K562 (cell line): ENCODE results near the gene PPM1N. TPM values are rescaled to one million over a fixed set of nuclear protein-coding genes. Genes with fewer than 3 reads are reported as not detected.
A peak's percentile ranks its signal among the peaks of the same experiment; 100 is the strongest.

Experiments used
- BRCA1 ChIP-seq, 2 experiments: fragments of 450-650 bp in 1 of 2; sonication (generic) in 1 of 2; formaldehyde crosslinking in 1 of 2; IDR thresholded peaks; 2 replicates each; pipeline versions ENCODE4 v1.5.0 to v1.6.1; 2017 to 2020; ENCODE audit warnings: mild to moderate bottlenecking in 1 of 2, missing genetic modification reagents in 1 of 2
- CBX2 ChIP-seq: fragments of 200-600 bp; sonication (generic); IDR thresholded peaks from one replicate; pipeline ENCODE4 v1.6.1; 2012; ENCODE audit warnings: mild to moderate bottlenecking, low read length, inconsistent platforms; ENCODE audit not compliant: insufficient read depth, poor library complexity, severe bottlenecking
- ELF4 ChIP-seq: fragments of 450-650 bp; formaldehyde crosslinking; IDR thresholded peaks from 2 replicates; pipeline ENCODE4 v1.4.0; 2022; ENCODE audit warnings: missing genetic modification characterization
- ETV5 ChIP-seq: sonication (generic); formaldehyde crosslinking; IDR thresholded peaks from 2 replicates; pipeline ENCODE4 v1.4.0; 2020; ENCODE audit warnings: low read depth, mild to moderate bottlenecking, missing genetic modification reagents
- GABPA ChIP-seq: fragments of 200-800 bp; sonication (Bioruptor generic); conservative IDR thresholded peaks from 2 replicates; pipeline ENCODE4 v1.6.1; 2016; ENCODE audit warnings: low read depth, missing genetic modification characterization, missing compliant biosample characterization
- HDAC1 ChIP-seq, 2 experiments: fragments of 450-650 bp; IDR thresholded peaks; 2 replicates each; pipeline ENCODE4 v1.6.1; 2016 to 2017; ENCODE audit warnings: inconsistent platforms in 1 of 2, mild to moderate bottlenecking in 1 of 2, moderate library complexity in 1 of 2
- HDGF ChIP-seq: fragments of 450-650 bp; IDR thresholded peaks from 2 replicates; pipeline ENCODE4 v1.6.1; 2016
- MAFF ChIP-seq: IDR thresholded peaks from 2 replicates; pipeline ENCODE4 v1.6.1; 2012; ENCODE audit warnings: low read length, improper control_type of control experiment
- MYC ChIP-seq, 2 experiments: fragments of 250-450 bp in 1 of 2; sonication (Bioruptor Pico) in 1 of 2; IDR thresholded peaks; 2 replicates each; pipeline versions ENCODE4 v1.5.1 to v1.6.1; 2012 to 2021; ENCODE audit warnings: low read depth in 2 of 2, borderline replicate concordance in 1 of 2, improper control_type of control experiment in 1 of 2, low read length in 1 of 2, mild to moderate bottlenecking in 1 of 2, moderate library complexity in 1 of 2
- NFE2L1 ChIP-seq: fragments of 450-650 bp; IDR thresholded peaks from 2 replicates; pipeline ENCODE4 v1.6.1; 2016; ENCODE audit warnings: missing genetic modification characterization, low read depth, mild to moderate bottlenecking, missing compliant biosample characterization, moderate library complexity, borderline replicate concordance
- NFYB ChIP-seq: IDR thresholded peaks from 2 replicates; pipeline ENCODE4 v1.6.1; 2011; ENCODE audit warnings: mild to moderate bottlenecking, moderate library complexity; ENCODE audit not compliant: insufficient read length; ENCODE audit errors: extremely low read depth
- PHB2 ChIP-seq: fragments of 450-650 bp; IDR thresholded peaks from 2 replicates; pipeline ENCODE4 v1.6.1; 2017; ENCODE audit warnings: low read depth
- POLR2B ChIP-seq: fragments of 450-650 bp; IDR thresholded peaks from 2 replicates; pipeline ENCODE4 v1.6.1; 2018; ENCODE audit warnings: low read depth; ENCODE audit not compliant: partially characterized antibody
- POU5F1 ChIP-seq: fragments of 150-350 bp; IDR thresholded peaks from 2 replicates; pipeline ENCODE4 v1.6.1; 2014; ENCODE audit warnings: borderline replicate concordance, low read length, low read depth, mild to moderate bottlenecking; ENCODE audit not compliant: partially characterized antibody
- PPARD ChIP-seq: fragments of 250-450 bp; sonication (Bioruptor Pico); IDR thresholded peaks from 2 replicates; pipeline ENCODE4 v1.8.0; 2022; ENCODE audit warnings: inconsistent platforms, mild to moderate bottlenecking, moderate library complexity
- PYGO2 ChIP-seq: fragments of 450-650 bp; IDR thresholded peaks from 2 replicates; pipeline ENCODE4 v1.6.1; 2016; ENCODE audit warnings: mild to moderate bottlenecking, missing genetic modification characterization, moderate library complexity, missing compliant biosample characterization
- RBM22 ChIP-seq: fragments of 200-400 bp; formaldehyde crosslinking; IDR thresholded peaks from 2 replicates; pipeline ENCODE4 v1.6.1; 2018; ENCODE audit warnings: low read length, low read depth; ENCODE audit not compliant: poor library complexity, severe bottlenecking
- TCFL5 ChIP-seq: fragments of 250-450 bp; sonication (Bioruptor Pico); conservative IDR thresholded peaks from 2 replicates; pipeline ENCODE4 v1.6.1; 2021; ENCODE audit warnings: mild to moderate bottlenecking, moderate library complexity, matching md5 sums
- TEAD1 ChIP-seq, 2 experiments: fragments of 450-650 bp in 1 of 2; sonication (generic) in 1 of 2; formaldehyde crosslinking; IDR thresholded peaks; 2 replicates each; pipeline versions ENCODE4 v1.4.0 to v1.8.0; 2020 to 2022; ENCODE audit warnings: mild to moderate bottlenecking in 2 of 2, missing genetic modification reagents in 1 of 2
- TOE1 ChIP-seq, 2 experiments: fragments of 450-650 bp in 1 of 2; sonication (generic) in 1 of 2; formaldehyde crosslinking in 1 of 2; IDR thresholded peaks; 2 replicates each; pipeline versions ENCODE4 v1.7.1 to v1.8.0; 2016 to 2022; ENCODE audit warnings: borderline replicate concordance in 2 of 2, mild to moderate bottlenecking in 2 of 2, antibody characterized with exemption in 1 of 2, inconsistent platforms in 1 of 2, low read depth in 1 of 2, missing genetic modification reagents in 1 of 2, moderate library complexity in 1 of 2
- TSC22D4 ChIP-seq: fragments of 450-650 bp; IDR thresholded peaks from 2 replicates; pipeline ENCODE4 v1.6.1; 2016; ENCODE audit warnings: missing genetic modification characterization, missing biosample characterization, control low read depth
- ZNF764 ChIP-seq: fragments of 250-450 bp; sonication (Bioruptor Pico); IDR thresholded peaks from 2 replicates; pipeline ENCODE4 v1.4.0; 2020; ENCODE audit warnings: low read depth, mild to moderate bottlenecking, moderate library complexity
- polyA plus RNA-seq, 8 experiments: library from polyadenylated mRNA; depleted of rRNA in 4 of 8; stranded (reverse) in 5 of 8; unstranded in 3 of 8; fragments of >200 nt; fragmentation: Nextera tagmentation in 2 of 8; fragmentation: Illumina TruSeq in 1 of 8; extraction: Ambion mirVana in 2 of 8; extraction: Trizol in 1 of 8; gene quantifications; 2 replicates each; pipeline versions ENCODE4 v1.2.1 to v1.2.3, GENCODE V29; 2011 to 2014; ENCODE audit warnings: inconsistent platforms in 1 of 8, missing spikeins in 1 of 8
- total RNA-seq, 7 experiments: library from RNA; depleted of rRNA in 6 of 7; stranded (reverse); fragments of >200 nt in 6 of 7; fragmentation: Illumina TruSeq in 2 of 7; extraction: Trizol in 2 of 7; gene quantifications; 2 replicates each; pipeline versions ENCODE4 v1.2.1 to v1.2.3, GENCODE V29; 2011 to 2021; ENCODE audit warnings: low replicate concordance in 1 of 7
- TF ChIP-seq, protein P1 (sequence below), 2 experiments: IDR thresholded peaks; 2 replicates each; pipeline ENCODE4 v1.6.1; 2011; ENCODE audit warnings: borderline replicate concordance in 1 of 2, control low read depth in 1 of 2, low read depth in 1 of 2, low read length in 1 of 2, mild to moderate bottlenecking in 1 of 2, mixed read lengths in 1 of 2, moderate library complexity in 1 of 2; ENCODE audit not compliant: insufficient read depth in 1 of 2, insufficient read length in 1 of 2, poor library complexity in 1 of 2, severe bottlenecking in 1 of 2; ENCODE audit errors: extremely low read depth in 1 of 2
- TF ChIP-seq, protein P2 (sequence below): fragments of 450-650 bp; IDR thresholded peaks from 2 replicates; pipeline ENCODE4 v1.7.0; 2016; ENCODE audit warnings: borderline replicate concordance

PPM1N gene
- total and polyA plus RNA-seq, 9 of the 15 experiments (the other 6 are each of a cell fraction or from before 2014, with no cell fraction given) = 4.5 to 15.6 (median 8.7) TPM

DNA sequence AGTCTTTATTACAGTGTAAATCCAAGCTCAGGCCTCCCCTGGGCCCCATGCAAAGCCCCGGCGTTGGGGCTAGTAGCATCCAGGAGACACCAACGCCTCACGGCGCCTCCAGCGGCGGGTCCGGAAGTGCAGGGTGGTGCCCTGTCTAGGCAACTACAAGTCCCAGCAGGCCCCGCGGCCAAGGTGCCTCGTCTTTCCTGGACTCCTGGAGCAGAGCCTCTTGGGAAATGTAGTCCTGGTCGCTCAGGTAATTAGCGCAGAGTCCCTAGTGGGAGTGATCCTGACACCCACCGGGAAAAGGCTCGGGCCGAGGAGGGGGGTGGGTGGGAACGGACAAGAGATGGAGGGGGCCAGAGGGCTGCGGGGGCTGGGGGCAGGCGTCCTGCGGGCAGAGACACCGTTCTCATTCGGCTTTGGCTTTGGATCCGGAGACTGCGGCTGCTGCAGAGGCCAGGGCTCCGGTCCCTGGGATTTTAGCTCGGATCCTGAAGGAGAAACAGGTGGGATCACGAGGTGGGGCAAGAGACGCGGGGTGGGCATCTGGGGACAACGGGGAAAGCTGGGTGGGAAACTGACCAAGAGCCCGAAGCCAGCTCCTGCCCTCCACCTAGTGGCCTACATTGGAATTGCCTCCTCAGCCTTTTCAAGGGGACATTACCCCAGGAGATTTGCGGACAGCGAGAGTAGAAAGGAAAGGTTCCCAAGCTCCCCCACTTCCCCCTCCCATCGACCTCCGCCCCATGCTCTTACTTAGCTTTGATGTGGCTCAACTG lies 12.8 kb upstream of the PPM1N start (continued):
- TF ChIP-seq, protein P1, sequence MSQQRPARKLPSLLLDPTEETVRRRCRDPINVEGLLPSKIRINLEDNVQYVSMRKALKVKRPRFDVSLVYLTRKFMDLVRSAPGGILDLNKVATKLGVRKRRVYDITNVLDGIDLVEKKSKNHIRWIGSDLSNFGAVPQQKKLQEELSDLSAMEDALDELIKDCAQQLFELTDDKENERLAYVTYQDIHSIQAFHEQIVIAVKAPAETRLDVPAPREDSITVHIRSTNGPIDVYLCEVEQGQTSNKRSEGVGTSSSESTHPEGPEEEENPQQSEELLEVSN (IDR thresholded peaks at IDR 0.05; ENCODE audit: borderline replicate concordance in 1 of 2, extremely low read depth in 1 of 2, insufficient read depth in 1 of 2, insufficient read length in 1 of 2, low read depth in 1 of 2, low read length in 1 of 2, poor library complexity in 1 of 2, severe bottlenecking in 1 of 2) = peak; percentile 17 to 61
- TF ChIP-seq TOE1 (IDR thresholded peaks at IDR 0.05; ENCODE audit: borderline replicate concordance) = peak; percentile 62; the same call in 1 of the 2 replicates
- TF ChIP-seq TOE1 (CRISPR knock-in tag; IDR thresholded peaks at IDR 0.05; ENCODE audit: borderline replicate concordance, low read depth) = no peak
- TF ChIP-seq RBM22 = no peak
- no peak for TF ChIP-seq CBX2
- TF ChIP-seq ZNF764 = no peak
- TF ChIP-seq NFYB = no peak
- TF ChIP-seq MYC (IDR thresholded peaks at IDR 0.05; ENCODE audit: low read depth, low read length) = no peak
- TF ChIP-seq MYC (CRISPR knock-in tag; IDR thresholded peaks at IDR 0.05; ENCODE audit: borderline replicate concordance, low read depth) = no peak
- TF ChIP-seq POLR2B = no peak
- TF ChIP-seq HDGF = no peak
- TF ChIP-seq TSC22D4 (tag) = no peak
- TF ChIP-seq HDAC1 (IDR thresholded peaks at IDR 0.05) = no peak
- no peak for TF ChIP-seq PYGO2 (tag)
- TF ChIP-seq BRCA1 (IDR thresholded peaks at IDR 0.05) = no peak
- TF ChIP-seq BRCA1 (CRISPR knock-in tag; IDR thresholded peaks at IDR 0.05) = no peak
- no peak for TF ChIP-seq TEAD1 (CRISPR knock-in tag; IDR thresholded peaks at IDR 0.05)
- TF ChIP-seq TCFL5 (CRISPR knock-in tag) = no peak
- peak; percentile 57; the same call in 1 of the 2 replicates for TF ChIP-seq ETV5
- TF ChIP-seq PHB2 = no peak
- TF ChIP-seq MAFF = peak; percentile 52
- TF ChIP-seq NFE2L1 (tag) = no peak
- TF ChIP-seq PPARD (CRISPR knock-in tag) = no peak
- TF ChIP-seq ELF4 (CRISPR knock-in tag) = no peak
- peak; percentile 78 for TF ChIP-seq GABPA (tag)
- TF ChIP-seq POU5F1 = peak; percentile 19
- TF ChIP-seq, protein P2, sequence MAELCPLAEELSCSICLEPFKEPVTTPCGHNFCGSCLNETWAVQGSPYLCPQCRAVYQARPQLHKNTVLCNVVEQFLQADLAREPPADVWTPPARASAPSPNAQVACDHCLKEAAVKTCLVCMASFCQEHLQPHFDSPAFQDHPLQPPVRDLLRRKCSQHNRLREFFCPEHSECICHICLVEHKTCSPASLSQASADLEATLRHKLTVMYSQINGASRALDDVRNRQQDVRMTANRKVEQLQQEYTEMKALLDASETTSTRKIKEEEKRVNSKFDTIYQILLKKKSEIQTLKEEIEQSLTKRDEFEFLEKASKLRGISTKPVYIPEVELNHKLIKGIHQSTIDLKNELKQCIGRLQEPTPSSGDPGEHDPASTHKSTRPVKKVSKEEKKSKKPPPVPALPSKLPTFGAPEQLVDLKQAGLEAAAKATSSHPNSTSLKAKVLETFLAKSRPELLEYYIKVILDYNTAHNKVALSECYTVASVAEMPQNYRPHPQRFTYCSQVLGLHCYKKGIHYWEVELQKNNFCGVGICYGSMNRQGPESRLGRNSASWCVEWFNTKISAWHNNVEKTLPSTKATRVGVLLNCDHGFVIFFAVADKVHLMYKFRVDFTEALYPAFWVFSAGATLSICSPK = no peak
